Left lung (tissue), 10 donors: ENCODE data around the gene PCBP3. TPM values are rescaled to one million over a fixed set of nuclear protein-coding genes. Genes with fewer than 3 reads are reported as not detected.

Experiments used
- ATAC-seq: fragments of 200-7000 bp; cut with Tn5 transposase; one replicate; pipeline ENCODE4 v1.9.1; 2020; ENCODE audit warnings: moderate library complexity
- DNase-seq, 4 donors: peaks; one replicate each; pipeline ENCODE4 v3.0.0-alpha.2; 2013 to 2020
- H3K27ac ChIP-seq, 2 donors: fragments of 200-600 bp; sonication (generic) in 1 of 2; one replicate each; pipeline versions ENCODE4 v1.5.0 to v1.8.0; 2020 to 2021
- H3K27me3 ChIP-seq, 2 donors: fragments of 200-600 bp; sonication (generic) in 1 of 2; one replicate each; pipeline versions ENCODE4 v1.5.0 to v1.8.0; 2020 to 2021
- H3K36me3 ChIP-seq, 2 donors: fragments of 200-600 bp; sonication (generic) in 1 of 2; one replicate each; pipeline versions ENCODE4 v1.5.0 to v1.8.0; 2020 to 2021
- H3K4me1 ChIP-seq, 2 donors: fragments of 200-600 bp; one replicate each; pipeline ENCODE4 v1.8.0; 2021
- H3K4me3 ChIP-seq, 2 donors: fragments of 200-600 bp; sonication (generic) in 1 of 2; one replicate each; pipeline versions ENCODE4 v1.5.0 to v1.8.0; 2020 to 2021; ENCODE audit warnings: mild to moderate bottlenecking in 1 of 2
- H3K9me3 ChIP-seq, 2 donors: fragments of 200-600 bp; sonication (generic) in 1 of 2; one replicate each; pipeline versions ENCODE4 v1.5.0 to v1.8.0; 2020 to 2021
- intact Hi-C, 2 donors: fragments of 100-400 bp; cut with DNase I; formaldehyde crosslinking; loops; one replicate each; pipeline versions ENCODE4 v1.11.2 to v1.14.2; 2022
- polyA plus RNA-seq, 6 donors: library from polyadenylated mRNA; unstranded; fragments of 120-200 nt; gene quantifications; one replicate each; pipeline ENCODE4 v1.2.1, GENCODE V29; 2013; ENCODE audit not compliant: insufficient read length in 6 of 6
- total RNA-seq, 2 donors: library from RNA; stranded (reverse); fragmentation: NEBNext Ultra II Directional; extraction: Animal tissue kit (Norgen Biotek cat#: 25700); gene quantifications; one replicate each; pipeline ENCODE4 v1.2.1, GENCODE V29; 2021
- TF ChIP-seq, protein P1 (sequence below), 2 donors: fragments of 200-600 bp; sonication (generic) in 1 of 2; IDR thresholded peaks; one replicate each; pipeline versions ENCODE4 v1.5.0 to v1.8.0; 2021; ENCODE audit warnings: antibody characterized with exemption in 2 of 2
- donor health status: DM: no; HTN: yes; CAD: no.
- donor health status: DM: no; HTN: no; CAD: no.

The PCBP3 gene
- total and polyA plus RNA-seq, 8 donors = 2.1 to 13.8 (median 3.0) TPM

- H3K4me3 ChIP-seq = no peak overlapping the region
- H3K36me3 ChIP-seq = no peaks in the 10 kb centered on the region
- H3K4me1 ChIP-seq = no peaks in the 10 kb centered on the region
- peaks cover 0 to 4% of the 10 kb centered on the region in 2 donors for H3K9me3 ChIP-seq
- intact Hi-C loops = no loop called here
- TF ChIP-seq, protein P1, sequence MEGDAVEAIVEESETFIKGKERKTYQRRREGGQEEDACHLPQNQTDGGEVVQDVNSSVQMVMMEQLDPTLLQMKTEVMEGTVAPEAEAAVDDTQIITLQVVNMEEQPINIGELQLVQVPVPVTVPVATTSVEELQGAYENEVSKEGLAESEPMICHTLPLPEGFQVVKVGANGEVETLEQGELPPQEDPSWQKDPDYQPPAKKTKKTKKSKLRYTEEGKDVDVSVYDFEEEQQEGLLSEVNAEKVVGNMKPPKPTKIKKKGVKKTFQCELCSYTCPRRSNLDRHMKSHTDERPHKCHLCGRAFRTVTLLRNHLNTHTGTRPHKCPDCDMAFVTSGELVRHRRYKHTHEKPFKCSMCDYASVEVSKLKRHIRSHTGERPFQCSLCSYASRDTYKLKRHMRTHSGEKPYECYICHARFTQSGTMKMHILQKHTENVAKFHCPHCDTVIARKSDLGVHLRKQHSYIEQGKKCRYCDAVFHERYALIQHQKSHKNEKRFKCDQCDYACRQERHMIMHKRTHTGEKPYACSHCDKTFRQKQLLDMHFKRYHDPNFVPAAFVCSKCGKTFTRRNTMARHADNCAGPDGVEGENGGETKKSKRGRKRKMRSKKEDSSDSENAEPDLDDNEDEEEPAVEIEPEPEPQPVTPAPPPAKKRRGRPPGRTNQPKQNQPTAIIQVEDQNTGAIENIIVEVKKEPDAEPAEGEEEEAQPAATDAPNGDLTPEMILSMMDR (IDR thresholded peaks at IDR 0.05) = no peak
- no peak for DNase-seq
- no peak for ATAC-seq
- H3K27ac ChIP-seq = no peak overlapping the region
- no peaks in the 10 kb centered on the region for H3K27me3 ChIP-seq
These were observed 109.9 kb downstream of the PCBP3 start for GRCh38 chr21:45753445-45753844.

DNA sequence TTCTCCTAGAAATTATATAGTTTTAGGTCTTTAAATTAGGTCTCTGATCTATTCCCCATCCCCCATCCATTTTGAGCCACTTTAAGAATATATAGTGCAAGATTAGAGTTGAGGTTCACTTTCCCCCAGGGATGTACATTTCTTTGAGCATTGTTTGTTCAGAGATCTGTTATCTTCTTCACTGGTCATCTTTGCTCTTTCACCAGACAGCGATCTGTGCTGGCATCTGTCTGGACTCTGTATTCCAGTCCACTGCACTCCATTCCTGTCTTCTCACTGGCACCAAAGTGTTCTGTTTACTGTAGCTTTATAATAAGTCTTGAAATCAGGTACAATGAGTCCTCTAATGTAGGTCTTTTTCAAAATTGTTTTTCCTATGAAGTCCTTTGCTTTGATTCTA is 112.5 kb downstream of the PCBP3 start:
- no peak for ATAC-seq
- intact Hi-C loops = no loop called here

GRCh38 chr21:45756669-45757068 is 113.1 kb downstream of the PCBP3 start:
- DNase-seq = no peak
- H3K4me3 ChIP-seq = no peak overlapping the region
- intact Hi-C loops = no loop called here
- no peaks in the 10 kb centered on the region for H3K36me3 ChIP-seq
- TF ChIP-seq, protein P1 (IDR thresholded peaks at IDR 0.05) = no peak
- no peak overlapping the region for H3K27ac ChIP-seq
- ATAC-seq = no peak
- no peaks in the 10 kb centered on the region for H3K4me1 ChIP-seq
- peaks cover 0 to 4% of the 10 kb centered on the region in 2 donors for H3K9me3 ChIP-seq
- H3K27me3 ChIP-seq = no peaks in the 10 kb centered on the region

More for the DNA sequence above, 112.5 kb downstream of the PCBP3 start:
- TF ChIP-seq, protein P1 (IDR thresholded peaks at IDR 0.05) = no peak
- no peak overlapping the region for H3K27ac ChIP-seq
- peaks cover 0 to 4% of the 10 kb centered on the region in 2 donors for H3K9me3 ChIP-seq
- no peak for DNase-seq
- no peaks in the 10 kb centered on the region for H3K36me3 ChIP-seq
- H3K4me3 ChIP-seq = no peak overlapping the region
- H3K4me1 ChIP-seq = no peaks in the 10 kb centered on the region
- H3K27me3 ChIP-seq = no peaks in the 10 kb centered on the region

DNA sequence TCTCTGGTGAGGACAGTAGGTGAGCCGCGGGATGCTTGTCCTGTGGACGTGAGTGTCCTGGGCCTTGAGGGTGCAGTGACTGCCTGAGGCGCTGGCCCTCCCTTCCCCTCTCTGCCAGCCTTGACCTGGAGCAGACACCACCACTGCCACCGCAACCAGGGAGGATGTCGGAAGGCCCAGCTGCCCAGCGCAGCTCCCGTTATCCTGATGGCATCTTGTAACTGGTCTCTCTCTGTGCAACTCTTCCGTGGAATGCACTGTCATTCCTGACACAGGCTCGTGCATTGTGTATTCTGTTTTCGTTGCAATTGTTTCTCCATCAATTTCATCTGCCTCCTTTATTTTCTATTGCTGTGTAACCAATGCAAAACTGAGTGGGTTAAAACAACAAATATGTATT is 118.2 kb downstream of the PCBP3 start:
- H3K27me3 ChIP-seq = no peaks in the 10 kb centered on the region
- TF ChIP-seq, protein P1 (IDR thresholded peaks at IDR 0.05) = no peak
- ATAC-seq = no peak
- no peak overlapping the region for H3K4me3 ChIP-seq
- no peaks in the 10 kb centered on the region for H3K36me3 ChIP-seq
- no peak for DNase-seq
- intact Hi-C loops = no loop called here
- H3K4me1 ChIP-seq = no peaks in the 10 kb centered on the region
- H3K9me3 ChIP-seq = no peaks in the 10 kb centered on the region
- H3K27ac ChIP-seq = no peak overlapping the region

DNA sequence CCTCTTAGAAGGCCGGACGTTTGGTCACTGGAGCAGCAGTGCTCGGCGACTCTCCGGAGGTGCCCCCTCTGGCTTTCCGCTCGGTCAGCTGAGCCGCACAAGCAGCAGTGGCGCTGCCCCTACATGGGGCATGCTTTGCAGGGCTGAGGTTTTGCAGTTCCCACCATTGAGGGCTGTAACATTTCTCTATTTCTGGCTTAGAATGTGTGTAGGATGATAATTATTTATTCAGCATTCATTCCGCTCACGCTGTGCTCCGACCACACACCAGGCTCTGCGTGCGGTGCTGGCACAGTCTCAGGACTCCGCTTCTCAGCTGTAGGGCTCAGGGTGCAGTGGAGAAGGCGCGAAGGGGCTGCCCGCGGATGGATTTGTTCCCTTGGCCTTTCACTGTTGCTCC is 119.5 kb downstream of the PCBP3 start:
- TF ChIP-seq, protein P1 (IDR thresholded peaks at IDR 0.05) = no peak
- H3K9me3 ChIP-seq = no peaks in the 10 kb centered on the region
- intact Hi-C loops = no loop called here
- no peak overlapping the region for H3K27ac ChIP-seq
- ATAC-seq (no peak), DNase-seq (peak in 2 of 4 donors; percentile 7 to 10)
- no peak overlapping the region for H3K4me3 ChIP-seq
- H3K36me3 ChIP-seq = no peaks in the 10 kb centered on the region
- no peaks in the 10 kb centered on the region for H3K4me1 ChIP-seq
- H3K27me3 ChIP-seq = no peaks in the 10 kb centered on the region
